ENCODE data around the gene MEF2A.
"Not testable (repeated sequence)": the region's sequence is repeated elsewhere in the genome, so short reads cannot be mapped to it uniquely, and the experiment has no call there.

The MEF2A gene

DNA sequence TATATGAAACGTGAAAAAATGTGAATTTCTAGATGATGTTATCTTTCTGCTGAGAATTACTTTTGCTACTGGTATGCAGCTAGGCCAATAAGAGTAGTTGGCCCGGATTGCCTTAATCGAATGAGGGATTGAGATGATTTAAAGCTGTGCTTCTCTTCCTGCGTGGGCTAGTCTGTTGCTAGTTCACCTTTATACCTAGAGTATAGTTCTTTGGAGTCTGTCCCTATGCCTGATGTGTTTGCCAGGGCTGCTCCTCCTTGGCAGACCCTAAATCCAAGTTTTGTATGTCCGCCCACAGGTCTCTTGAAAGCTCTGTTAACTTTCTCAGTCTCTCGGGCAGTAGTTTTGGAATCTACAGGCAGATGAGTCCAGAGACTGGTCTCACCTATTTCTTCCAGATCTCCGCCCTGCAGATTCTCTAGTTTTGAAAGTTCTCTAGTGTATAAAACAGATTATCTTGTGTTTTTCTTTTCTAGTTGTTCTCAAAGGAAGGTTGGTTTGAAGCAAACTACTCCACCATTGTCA is 64.9 kb downstream of the MEF2A start:
- Mint-ChIP-seq H3K9me3 (no peaks in the 10 kb centered on the region), H3K27ac (no peak overlapping the region), H3K4me3 (no peak overlapping the region), H3K4me1 (peaks cover 20% of the 10 kb centered on the region), H3K36me3 (peaks cover 37% of the 10 kb centered on the region), H3K27me3 (no peaks in the 10 kb centered on the region)
- DNase-seq, result no peak
- CTCF ChIA-PET, result no interaction called here

DNA sequence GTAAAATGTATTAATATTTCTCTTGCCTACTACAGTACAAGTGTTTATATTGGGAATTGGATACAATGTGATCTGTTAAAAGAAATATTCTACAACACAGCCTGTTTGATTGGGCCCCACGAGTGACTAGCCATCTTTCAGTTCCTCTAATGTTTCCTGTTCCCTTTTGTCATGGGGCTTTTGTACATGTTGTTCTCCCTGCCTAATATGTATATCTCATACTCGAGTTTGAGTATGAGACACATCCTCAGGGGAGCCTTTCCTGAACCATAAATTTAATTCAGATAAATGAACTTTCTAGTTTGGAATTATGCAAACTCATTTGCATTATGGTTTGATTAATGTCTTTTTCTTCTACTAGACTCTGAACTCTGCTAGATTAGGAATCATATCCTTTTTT is 65.5 kb downstream of the MEF2A start:
- Mint-ChIP-seq H3K4me3 (no peak overlapping the region), H3K36me3 (peaks cover 39% of the 10 kb centered on the region), H3K9me3 (no peaks in the 10 kb centered on the region), H3K4me1 (peaks cover 14% of the 10 kb centered on the region), H3K27me3 (no peaks in the 10 kb centered on the region), H3K27ac (no peak overlapping the region)
- CTCF ChIA-PET, result no interaction called here
- DNase-seq, result no peak

DNA sequence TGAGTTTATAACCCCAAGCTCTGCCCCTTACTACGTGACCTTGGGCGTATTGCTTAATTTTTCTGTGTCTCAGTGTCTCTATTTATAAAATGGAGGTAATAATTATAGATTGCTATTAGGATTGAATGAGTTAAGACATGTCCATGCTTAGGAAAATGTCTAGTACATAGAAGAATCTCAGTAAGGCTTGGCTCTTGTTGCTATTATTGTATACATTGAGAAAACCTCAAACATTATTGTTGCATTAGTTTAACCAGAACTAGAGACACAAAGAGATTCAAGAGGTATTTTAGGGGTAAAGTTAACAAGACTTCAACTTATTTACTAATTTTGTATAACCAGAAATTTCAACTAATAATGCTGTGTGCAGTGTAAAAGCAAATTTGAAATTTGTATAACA is 66.7 kb downstream of the MEF2A start:
- CTCF ChIA-PET, result no interaction called here
- no peak for DNase-seq
- no peak overlapping the region for H3K4me3 Mint-ChIP-seq
- H3K4me1 Mint-ChIP-seq, result peaks cover 11% of the 10 kb centered on the region
- H3K27me3 Mint-ChIP-seq, result no peaks in the 10 kb centered on the region
- H3K9me3 Mint-ChIP-seq, result no peaks in the 10 kb centered on the region
- peaks cover 41% of the 10 kb centered on the region for H3K36me3 Mint-ChIP-seq
- H3K27ac Mint-ChIP-seq, result no peak overlapping the region

DNA sequence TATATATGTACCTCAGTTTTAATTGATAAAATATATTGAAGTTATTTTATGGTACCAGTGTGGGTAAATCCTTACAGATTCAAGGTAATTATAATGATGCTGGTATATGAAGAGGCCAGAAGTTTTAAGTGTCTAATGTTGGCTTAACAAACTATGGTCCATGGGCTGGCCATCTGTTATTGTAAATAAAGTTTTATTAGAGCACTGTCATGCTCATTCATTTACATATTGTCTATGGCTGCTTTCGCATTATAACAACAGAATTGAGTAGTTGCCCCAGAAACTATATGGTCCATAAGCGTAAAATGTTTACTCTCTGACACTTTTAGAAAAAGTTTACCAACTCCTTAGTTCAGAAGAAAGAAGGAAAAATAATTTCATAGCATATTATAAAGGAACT is 67.9 kb downstream of the MEF2A start:
- Mint-ChIP-seq H3K4me3 (no peak overlapping the region), H3K9me3 (no peaks in the 10 kb centered on the region), H3K27ac (no peak overlapping the region), H3K27me3 (no peaks in the 10 kb centered on the region), H3K4me1 (peaks cover 11% of the 10 kb centered on the region), H3K36me3 (peaks cover 44% of the 10 kb centered on the region)
- DNase-seq, result no peak
- CTCF ChIA-PET, result no interaction called here

DNA sequence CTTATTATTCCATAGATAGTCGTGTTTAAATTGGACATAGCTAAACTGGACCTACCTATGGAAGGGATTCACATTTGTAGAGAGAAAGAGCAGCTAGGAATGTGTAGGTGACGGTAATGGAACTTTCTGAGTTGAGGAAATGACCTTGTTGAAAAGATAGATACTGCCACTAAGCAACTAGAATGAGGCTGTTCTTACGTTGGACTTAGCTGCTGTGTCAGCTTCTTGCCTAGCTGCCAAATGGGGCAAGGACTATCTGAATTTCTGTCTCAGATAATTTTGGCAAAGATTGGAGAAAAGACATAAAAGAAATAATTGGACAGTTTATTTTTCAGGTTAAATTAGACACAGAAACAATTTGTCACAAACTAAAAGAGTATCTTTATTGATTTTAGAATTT is 68.8 kb downstream of the MEF2A start:
- CTCF ChIA-PET, result no interaction called here
- Mint-ChIP-seq H3K4me1 (peaks cover 11% of the 10 kb centered on the region), H3K9me3 (no peaks in the 10 kb centered on the region), H3K4me3 (no peak overlapping the region), H3K36me3 (peaks cover 42% of the 10 kb centered on the region), H3K27me3 (no peaks in the 10 kb centered on the region), H3K27ac (no peak overlapping the region)
- DNase-seq, result no peak

DNA sequence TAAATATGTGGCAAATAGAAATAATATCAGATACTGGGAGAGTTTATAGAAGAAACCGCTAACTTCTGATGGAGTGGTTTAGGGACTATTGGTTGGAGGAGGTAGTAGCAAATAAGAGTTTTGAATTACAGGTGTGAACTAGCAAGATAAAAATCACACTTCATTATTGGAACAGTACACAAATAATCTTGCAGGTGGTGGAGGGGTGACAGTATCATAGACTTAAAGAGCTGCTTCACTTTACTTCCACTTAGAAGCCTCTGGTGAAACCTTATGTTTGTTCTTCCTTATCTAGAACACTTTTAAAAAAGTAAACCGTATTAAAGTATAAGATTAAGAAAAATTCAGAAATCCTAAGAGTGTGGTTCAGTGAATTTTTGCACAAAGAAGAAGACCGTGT is 69.4 kb downstream of the MEF2A start:
- H3K4me1 Mint-ChIP-seq, result peaks cover 13% of the 10 kb centered on the region
- H3K27me3 Mint-ChIP-seq, result no peaks in the 10 kb centered on the region
- H3K36me3 Mint-ChIP-seq, result peaks cover 40% of the 10 kb centered on the region
- H3K4me3 Mint-ChIP-seq, result no peak overlapping the region
- no peak for DNase-seq
- no peak overlapping the region for H3K27ac Mint-ChIP-seq
- H3K9me3 Mint-ChIP-seq, result no peaks in the 10 kb centered on the region
- CTCF ChIA-PET, result no interaction called here

DNA sequence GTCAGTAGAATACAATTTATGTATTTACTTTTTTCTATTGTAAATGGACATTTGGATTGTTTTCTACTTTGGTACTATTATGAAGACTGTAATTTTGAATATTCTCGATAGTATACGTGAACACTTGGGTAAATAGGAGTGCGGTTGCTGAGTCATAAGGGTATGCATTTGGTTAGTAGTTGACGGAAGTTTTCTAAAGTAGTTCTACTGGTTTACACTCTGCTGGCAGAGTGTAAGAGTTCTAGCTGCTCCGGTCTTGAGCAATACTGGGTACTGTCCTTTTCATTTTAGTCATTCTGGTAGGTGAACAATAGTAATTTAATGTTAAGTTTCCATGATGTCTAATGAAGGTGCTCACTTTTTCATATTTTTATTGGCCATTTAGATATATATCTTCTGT is 70.0 kb downstream of the MEF2A start:
- CTCF ChIA-PET, result no interaction called here
- peaks cover 42% of the 10 kb centered on the region for H3K36me3 Mint-ChIP-seq
- DNase-seq, result no peak
- no peak overlapping the region for H3K27ac Mint-ChIP-seq
- H3K4me3 Mint-ChIP-seq, result no peak overlapping the region
- H3K9me3 Mint-ChIP-seq, result no peaks in the 10 kb centered on the region
- peaks cover 10% of the 10 kb centered on the region for H3K4me1 Mint-ChIP-seq
- H3K27me3 Mint-ChIP-seq, result no peaks in the 10 kb centered on the region

DNA sequence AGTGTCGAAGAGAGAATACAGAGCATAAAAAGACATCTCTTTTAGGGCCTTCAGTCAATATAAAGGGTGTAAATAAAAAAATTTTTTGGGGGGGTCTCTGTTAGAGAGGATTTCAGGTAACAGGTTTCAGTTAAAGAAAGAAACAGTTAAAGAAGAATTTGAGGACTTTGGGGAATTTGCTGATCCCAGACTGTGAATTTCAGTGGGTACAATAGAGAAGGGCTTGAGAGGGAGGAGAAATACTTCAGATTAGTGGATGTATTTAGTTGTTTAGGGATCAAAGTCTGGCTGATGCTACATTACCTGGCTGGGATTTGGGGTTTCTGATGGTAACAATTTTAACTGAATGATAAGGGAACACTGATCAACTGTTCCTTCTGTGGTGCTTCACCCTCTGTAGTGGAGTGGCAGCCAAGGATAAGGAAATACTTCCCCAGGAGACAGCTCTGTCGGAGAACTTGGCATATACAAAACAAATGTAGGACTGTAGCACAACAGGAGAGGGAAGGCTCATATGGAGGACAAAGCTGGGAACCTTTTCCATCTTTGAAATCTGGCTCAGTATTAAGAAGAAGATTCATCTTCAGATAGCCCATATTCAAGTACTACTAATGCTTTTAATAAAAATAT is 79.2 kb downstream of the MEF2A start:
- H3K36me3 Mint-ChIP-seq, result peaks cover 57% of the 10 kb centered on the region
- CTCF ChIA-PET, result no interaction called here
- DNase-seq, result no peak
- H3K27ac Mint-ChIP-seq, result no peak overlapping the region
- peaks cover 15% of the 10 kb centered on the region for H3K9me3 Mint-ChIP-seq
- H3K27me3 Mint-ChIP-seq, result no peaks in the 10 kb centered on the region
- H3K4me1 Mint-ChIP-seq, result peaks cover 11% of the 10 kb centered on the region
- H3K4me3 Mint-ChIP-seq, result no peak overlapping the region

DNA sequence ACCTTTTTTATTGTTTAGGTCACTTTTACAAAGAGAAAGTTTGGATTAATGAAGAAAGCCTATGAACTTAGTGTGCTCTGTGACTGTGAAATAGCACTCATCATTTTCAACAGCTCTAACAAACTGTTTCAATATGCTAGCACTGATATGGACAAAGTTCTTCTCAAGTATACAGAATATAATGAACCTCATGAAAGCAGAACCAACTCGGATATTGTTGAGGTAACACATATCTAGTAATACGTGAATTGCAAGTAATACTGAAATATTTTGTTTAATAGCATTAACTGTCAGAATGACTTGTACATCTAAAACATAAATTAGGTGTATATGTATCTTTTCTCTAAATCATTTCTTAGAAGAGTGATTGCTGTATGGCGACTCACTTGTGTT is 79.8 kb downstream of the MEF2A start:
- DNase-seq, result no peak
- CTCF ChIA-PET, result no interaction called here
- H3K36me3 Mint-ChIP-seq, result peaks cover 57% of the 10 kb centered on the region
- no peak overlapping the region for H3K4me3 Mint-ChIP-seq
- no peak overlapping the region for H3K27ac Mint-ChIP-seq
- H3K4me1 Mint-ChIP-seq, result peaks cover 9% of the 10 kb centered on the region
- H3K27me3 Mint-ChIP-seq, result no peaks in the 10 kb centered on the region
- peaks cover 15% of the 10 kb centered on the region for H3K9me3 Mint-ChIP-seq

DNA sequence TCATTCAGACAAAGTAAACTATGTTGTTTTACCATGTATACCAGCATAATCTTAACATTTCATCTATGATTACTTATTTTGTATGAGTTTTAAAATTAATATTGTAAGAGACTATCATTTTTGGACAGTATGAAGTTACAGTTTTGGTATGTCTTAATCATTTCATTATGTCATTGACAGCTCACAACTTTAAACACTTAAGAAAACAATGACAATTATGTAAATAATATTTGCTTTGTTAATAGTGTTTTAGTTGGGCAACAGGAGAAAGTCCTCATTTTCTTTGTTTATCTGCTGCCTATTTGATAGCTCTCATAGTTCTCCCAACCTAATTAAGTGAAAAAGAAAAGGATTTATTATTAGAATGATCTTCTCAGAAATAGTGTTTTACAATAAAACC is 80.2 kb downstream of the MEF2A start:
- H3K27me3 Mint-ChIP-seq, result no peaks in the 10 kb centered on the region
- CTCF ChIA-PET, result interaction anchor here (1.5 kb wide), 1 partner anchor 59 kb away, joined by 6 read pairs; no protein-coding TSS in a partner anchor
- peaks cover 53% of the 10 kb centered on the region for H3K36me3 Mint-ChIP-seq
- H3K4me3 Mint-ChIP-seq, result no peak overlapping the region
- peaks cover 15% of the 10 kb centered on the region for H3K9me3 Mint-ChIP-seq
- no peak overlapping the region for H3K27ac Mint-ChIP-seq
- DNase-seq, result no peak
- peaks cover 9% of the 10 kb centered on the region for H3K4me1 Mint-ChIP-seq

DNA sequence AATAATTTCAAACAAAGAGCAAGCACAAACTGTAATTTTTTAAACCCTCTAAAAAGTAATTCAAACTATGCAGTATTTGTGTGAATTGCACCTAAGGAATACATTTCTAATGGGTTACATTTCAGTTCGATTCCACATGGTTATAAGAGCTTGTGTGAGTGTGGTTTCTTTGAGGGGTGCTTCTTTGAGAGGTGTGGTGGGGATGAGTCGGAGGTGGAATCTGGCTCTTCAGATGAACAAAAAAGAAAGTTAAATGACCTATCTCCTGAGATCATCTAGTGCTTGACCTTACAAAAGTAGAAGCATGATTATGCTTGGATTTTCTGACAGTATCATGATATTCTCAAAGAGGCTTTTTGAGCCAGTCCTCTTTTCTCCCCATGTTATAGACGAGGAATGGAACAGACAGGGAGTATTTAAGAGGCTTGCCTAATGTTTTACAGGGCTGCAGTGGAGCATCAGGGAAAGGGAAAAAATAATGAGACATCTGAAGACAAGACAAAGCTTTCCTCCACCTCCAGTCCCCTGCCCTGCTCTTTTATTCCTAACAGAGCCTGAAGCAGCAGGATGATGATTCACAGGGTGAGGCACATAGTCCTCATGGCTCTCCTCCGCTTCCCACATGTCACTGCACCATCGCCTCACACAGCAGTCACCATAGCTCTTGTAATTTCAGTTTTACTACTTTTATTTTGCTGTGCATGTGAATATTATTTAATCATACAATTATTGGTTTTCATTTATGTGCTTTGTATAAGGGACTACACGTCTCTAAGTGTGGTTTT is 85.4 kb downstream of the MEF2A start:
- H3K27me3 Mint-ChIP-seq, result no peaks in the 10 kb centered on the region
- no peak overlapping the region for H3K4me3 Mint-ChIP-seq
- no peak overlapping the region for H3K27ac Mint-ChIP-seq
- no peak for DNase-seq
- CTCF ChIA-PET, result no interaction called here
- no peaks in the 10 kb centered on the region for H3K4me1 Mint-ChIP-seq
- H3K9me3 Mint-ChIP-seq, result peaks cover 11% of the 10 kb centered on the region
- peaks cover 24% of the 10 kb centered on the region for H3K36me3 Mint-ChIP-seq

DNA sequence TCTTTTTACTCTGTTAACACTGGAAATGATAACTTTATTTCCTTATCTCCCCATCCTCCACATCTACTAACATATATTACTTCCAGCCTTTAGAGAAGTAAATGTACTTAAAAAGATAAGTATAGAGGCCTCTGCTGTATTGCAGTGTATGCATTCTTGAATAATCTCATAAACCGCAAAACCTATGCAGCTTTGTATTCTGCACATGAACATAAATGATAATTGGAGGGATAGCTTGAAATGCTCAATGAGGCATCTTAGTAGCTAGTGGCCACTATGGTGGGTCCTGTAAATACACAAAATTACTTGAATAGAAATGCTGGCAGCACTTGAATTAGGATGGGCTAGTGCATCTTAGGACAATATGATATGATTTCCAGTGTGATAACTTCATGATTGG is 90.4 kb downstream of the MEF2A start:
- peaks cover 10% of the 10 kb centered on the region for H3K4me1 Mint-ChIP-seq
- no peaks in the 10 kb centered on the region for H3K9me3 Mint-ChIP-seq
- CTCF ChIA-PET, result no interaction called here
- peaks cover 21% of the 10 kb centered on the region for H3K36me3 Mint-ChIP-seq
- no peak for DNase-seq
- H3K4me3 Mint-ChIP-seq, result no peak overlapping the region
- H3K27ac Mint-ChIP-seq, result no peak overlapping the region
- no peaks in the 10 kb centered on the region for H3K27me3 Mint-ChIP-seq

DNA sequence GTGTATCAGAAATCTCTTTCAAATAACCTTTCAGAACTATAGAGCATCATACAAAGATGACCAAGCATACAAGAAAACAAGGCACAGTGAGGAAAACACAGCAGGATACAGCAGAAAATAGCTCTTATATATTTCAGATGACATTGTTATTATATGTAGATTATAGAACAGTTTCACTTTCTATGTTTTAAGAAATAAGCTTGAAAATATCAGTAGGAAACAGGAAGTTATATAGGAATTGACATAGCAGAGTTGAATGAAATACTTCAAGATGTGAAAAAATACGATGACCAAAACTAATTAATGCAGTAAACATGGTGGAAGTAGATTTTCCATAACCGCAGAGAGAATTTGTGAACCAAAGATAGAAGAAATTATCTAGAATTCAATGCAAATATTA is 92.2 kb downstream of the MEF2A start:
- Mint-ChIP-seq H3K27ac (no peak overlapping the region), H3K4me3 (no peak overlapping the region), H3K9me3 (no peaks in the 10 kb centered on the region), H3K36me3 (peaks cover 23% of the 10 kb centered on the region), H3K27me3 (no peaks in the 10 kb centered on the region), H3K4me1 (peaks cover 10% of the 10 kb centered on the region)
- CTCF ChIA-PET, result no interaction called here
- DNase-seq, result no peak

DNA sequence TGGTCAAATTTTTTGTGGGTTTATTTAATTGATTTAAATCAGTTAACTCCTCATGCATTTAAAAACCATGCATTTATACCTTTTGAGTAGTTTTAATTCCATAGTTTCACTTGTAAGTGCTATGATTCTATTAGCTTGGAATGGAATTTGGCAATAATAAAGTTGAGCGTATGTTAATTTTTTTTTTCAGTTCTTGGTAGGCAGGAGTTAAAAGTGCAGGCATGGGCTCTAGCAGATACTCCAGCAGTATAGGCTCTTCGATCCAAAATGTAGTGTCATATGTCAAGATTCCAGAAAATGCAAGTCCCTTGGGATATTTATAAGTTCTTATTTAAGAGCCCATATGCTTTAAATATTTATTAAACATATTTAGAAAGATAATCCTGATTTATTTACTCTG is 97.1 kb downstream of the MEF2A start:
- Mint-ChIP-seq H3K27ac (no peak overlapping the region), H3K36me3 (peaks cover 36% of the 10 kb centered on the region), H3K27me3 (no peaks in the 10 kb centered on the region), H3K4me3 (no peak overlapping the region), H3K9me3 (peaks cover 6% of the 10 kb centered on the region), H3K4me1 (peaks cover 4% of the 10 kb centered on the region)
- DNase-seq, result no peak
- CTCF ChIA-PET, result interaction anchor here (0.8 kb wide), 1 partner anchor 45 kb away, joined by 4 read pairs; no protein-coding TSS in a partner anchor

DNA sequence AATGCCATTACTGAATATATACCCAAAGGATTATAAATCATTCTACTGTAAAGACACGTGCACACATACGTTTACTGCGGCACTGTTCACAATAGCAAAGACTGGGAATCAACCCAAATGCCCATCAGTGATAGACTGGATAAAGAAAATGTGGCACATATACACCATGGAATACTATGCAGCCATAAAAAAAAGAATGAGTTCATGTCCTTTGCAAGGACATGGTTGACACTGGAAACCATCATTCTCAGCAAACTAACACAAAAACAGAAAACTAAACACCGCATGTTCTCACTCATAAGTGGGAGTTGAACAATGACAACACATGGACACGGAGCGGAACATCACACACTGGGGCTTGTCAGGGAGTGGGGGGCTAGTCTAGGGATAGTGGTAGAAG is 100.3 kb downstream of the MEF2A start:
- DNase-seq, H3K27ac Mint-ChIP-seq, H3K9me3 Mint-ChIP-seq, CTCF ChIA-PET, H3K4me3 Mint-ChIP-seq, H3K27me3 Mint-ChIP-seq, H3K4me1 Mint-ChIP-seq: not testable (repeated sequence)
- H3K36me3 Mint-ChIP-seq, result peaks cover 20% of the 10 kb centered on the region

All from activated naive CD4-positive, alpha-beta T cell treated with anti-CD3 and anti-CD28 coated beads, Interleukin-2, amount 10 ng/mL, durations not matched to agents 7 days and 5 days (primary cell).